HK-2 (cell line): Measurements from ENCODE around the gene PRSS53.
"Not testable (repeated sequence)": the region's sequence is repeated elsewhere in the genome, so short reads cannot be mapped to it uniquely, and the experiment has no call there.

Experiments used
- DNase-seq: peaks from one replicate; pipeline ENCODE4 v3.0.0-alpha.2; 2018; ENCODE audit not compliant: unreplicated experiment

PRSS53 gene

DNA sequence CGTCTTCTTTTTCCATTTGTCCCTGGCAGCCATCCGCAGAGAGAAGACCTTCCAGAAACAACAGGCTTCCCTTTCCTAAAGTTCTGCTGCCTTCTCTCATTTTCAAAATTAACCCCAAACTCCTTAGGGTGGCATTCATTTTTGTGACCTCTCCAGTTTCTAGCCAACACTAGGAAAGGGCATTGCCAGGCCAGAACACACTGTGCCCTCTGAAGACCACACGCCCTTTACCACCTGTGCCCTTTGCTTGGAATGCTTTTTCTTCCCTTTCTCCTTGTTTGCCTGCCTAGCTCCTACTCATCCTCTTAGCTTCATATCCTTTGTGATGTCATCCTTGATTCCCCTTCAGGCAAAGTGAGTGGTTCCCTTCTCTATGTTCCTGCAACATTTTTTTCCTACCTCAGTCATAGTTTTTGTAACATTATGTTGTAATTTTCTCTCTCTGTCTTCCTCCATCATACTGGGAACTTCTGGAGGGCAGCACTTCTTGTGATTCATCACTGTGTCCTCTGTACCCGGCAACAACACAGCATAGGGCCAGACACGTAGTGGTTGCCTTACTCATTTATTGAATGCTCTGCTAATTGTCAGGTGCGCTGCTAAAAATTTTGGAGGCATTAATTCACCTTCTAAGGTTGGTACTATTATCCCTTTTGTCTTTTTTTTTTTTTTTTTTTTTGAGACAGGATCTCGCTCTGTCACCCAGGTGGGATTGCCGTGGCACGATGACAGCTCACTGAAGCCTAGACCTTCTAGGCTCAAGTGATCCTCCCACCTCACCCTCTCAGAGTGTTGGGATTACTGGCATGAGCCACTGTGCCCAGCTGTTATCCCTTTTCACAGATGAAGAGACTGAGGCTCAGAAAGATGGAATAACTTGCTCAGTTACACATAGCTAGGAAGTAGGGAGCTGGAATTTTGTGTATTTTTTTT, 29.7 kb upstream of the PRSS53 start:
- no peak for DNase-seq

- peak; percentile 99 for DNase-seq
These were observed 28.9 kb upstream of the PRSS53 start, which contains the start of gene KAT8 for GRCh38 chr16:31117384-31118222. KAT8 (plus strand) TSS chr16:31117664; CDS start chr16:31117682, 18 bp downstream.

GRCh38 chr16:31114468-31114867, 25.7 kb upstream of the PRSS53 start:
- DNase-seq = no peak

DNA sequence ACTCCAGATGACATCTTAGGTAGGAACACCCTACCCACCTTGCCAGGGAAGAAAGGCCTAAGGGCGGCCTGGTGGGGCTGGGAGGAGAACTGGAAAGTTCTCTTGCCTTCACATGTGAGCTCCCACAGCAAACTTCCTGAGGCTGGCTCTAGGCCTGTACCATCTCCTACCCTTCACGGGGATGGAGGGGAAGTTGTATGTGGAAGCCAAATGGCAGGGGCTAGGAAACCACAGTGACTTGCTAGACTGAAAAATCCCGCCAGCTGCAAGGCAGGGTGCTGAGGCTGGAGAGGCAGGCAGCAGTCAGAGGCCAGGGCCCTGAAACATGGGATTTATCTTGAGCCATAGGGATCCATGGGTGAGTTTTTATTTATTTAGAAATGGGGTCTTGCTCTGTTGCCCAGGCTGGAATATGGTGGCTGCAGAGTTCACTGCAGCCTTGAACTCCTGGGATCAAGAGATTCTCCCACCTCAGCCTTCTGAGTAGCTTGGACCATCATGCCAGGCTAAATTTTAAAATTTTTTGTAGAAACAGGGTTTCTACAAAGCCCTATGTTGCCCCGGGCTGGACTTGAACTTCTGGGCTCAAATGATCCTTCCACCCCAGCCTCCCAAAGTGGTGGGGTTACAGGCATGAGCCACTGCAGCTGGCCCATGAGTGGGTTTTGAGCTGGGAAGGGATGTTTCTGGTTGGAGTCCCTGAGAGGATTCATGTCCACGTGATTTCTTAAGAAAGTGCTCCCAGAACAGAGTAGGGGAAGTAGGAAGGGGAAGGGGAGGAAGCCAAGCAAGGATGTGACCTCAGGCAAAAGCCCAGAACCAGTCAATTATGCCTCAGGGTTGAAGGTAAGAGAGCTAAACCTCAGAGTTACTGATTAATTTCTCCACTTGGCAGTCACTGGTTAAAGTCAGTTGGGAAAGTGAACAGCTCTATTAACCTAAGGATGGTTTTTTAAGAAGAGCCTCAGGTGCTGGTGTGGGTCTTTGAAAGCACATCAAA, 24.7 kb upstream of the PRSS53 start:
- DNase-seq = peak; percentile 71

GRCh38 chr16:31112711-31113110, 24.0 kb upstream of the PRSS53 start:
- DNase-seq = no peak

DNA sequence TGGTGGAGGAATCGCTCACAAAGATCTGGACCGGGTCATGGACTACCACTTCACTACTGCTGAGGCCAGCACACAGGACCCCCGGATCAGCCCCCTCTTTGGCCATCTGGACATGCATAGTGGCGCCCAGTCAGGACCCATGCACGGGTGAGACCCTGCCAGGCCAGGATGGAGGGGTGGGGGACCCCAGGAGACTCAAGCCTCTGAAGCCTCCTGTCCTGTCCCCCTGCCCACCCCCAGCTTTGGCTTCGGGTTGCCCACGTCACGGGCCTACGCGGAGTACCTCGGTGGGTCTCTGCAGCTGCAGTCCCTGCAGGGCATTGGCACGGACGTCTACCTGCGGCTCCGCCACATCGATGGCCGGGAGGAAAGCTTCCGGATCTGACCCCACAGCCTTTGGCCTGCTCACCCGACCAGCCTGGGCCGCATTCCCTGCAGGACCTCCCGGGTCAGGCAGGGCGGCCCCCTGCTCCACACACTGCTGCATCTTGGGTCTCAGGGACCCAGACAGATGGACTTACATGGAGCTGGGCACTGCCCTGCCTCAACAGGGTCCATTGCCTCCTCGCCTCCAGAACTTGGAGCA, 23.2 kb upstream of the PRSS53 start:
- no peak for DNase-seq

GRCh38 chr16:31110106-31111034, 21.6 kb upstream of the PRSS53 start:
- DNase-seq = no peak

DNA sequence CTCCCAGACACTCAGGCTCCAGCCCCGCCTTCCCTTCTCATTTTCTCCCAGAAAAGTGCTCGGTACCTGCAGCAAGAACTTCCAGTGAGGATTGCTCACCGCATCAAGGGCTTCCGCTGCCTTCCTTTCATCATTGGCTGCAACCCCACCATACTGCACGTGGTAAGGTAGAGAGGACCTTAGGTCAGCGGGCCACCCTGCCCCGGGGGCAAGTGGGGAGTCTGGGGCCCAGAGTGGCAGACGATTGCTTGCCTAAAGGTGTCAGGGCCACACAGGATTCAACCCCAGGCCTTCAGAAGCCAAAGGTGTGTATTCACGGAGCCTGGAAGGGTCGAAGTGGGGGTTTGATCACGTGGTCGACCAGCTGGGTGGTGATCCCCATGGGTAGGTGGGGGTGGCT, 20.9 kb upstream of the PRSS53 start:
- DNase-seq = no peak

DNA sequence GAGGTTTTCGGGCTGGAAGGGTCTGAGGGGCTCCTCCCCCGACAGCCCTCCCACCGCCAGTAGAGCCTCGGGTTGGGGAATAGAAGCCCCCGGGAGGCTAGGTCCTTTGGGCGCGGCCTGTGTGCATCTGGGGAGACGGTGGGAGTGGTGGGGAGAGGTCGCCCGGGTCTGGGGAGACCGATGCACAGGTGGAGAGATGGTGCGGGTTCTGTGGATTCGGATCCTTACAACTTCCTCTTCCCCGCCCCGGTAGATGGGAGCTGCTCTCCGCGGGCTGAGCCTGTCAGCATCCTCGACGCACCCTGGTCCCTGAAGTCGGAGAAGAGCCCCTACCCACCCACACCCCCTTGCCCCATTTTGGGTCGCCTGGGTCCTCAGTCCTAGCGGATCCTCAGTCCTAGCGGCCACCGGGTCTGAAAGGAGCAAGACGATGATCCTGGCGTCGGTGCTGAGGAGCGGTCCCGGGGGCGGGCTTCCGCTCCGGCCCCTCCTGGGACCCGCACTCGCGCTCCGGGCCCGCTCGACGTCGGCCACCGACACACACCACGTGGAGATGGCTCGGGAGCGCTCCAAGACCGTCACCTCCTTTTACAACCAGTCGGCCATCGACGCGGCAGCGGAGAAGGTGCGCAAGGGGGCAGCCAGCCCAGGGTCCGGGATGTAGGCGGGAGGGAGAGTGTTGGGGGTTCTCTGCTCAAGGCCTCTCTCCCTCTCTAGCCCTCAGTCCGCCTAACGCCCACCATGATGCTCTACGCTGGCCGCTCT, 20.2 kb upstream of the PRSS53 start:
- DNase-seq = no peak

DNA sequence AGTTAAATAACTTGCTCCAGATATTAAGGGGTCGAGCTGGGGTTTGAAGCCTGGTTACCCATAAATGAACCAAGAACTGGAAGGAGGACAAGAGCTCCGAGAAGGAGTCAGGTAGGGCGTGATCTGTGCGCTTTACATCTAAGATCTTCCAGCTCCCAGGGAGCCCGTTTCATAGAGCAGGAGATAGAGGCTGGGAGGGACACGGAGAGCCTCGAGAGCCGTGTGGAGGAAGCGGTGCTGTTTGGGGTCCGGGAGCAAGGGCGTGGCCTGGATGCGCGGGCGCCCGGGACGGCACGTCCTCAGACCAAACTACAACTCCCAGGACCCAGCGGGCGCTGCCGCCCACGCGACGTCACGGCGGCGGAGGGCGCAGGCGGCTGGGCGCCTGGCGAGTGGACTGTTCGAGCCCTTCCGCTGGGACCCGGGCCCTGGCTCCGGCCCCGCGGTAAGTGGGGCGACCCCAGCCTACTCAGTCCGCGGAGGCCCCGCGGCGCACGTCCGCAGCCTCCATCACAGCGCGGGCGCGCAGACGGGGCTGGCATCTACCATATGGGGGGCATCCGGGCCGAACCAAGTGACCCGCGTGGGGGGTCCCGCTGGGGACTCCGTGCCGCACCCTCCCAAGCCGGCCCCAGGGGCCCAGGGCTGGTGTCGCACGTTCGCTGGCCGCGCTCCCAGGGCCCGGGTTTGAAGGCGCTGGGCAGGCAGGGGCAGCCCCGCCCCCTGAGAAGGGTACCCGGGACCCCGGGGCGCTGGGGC, 19.5 kb upstream of the PRSS53 start, which contains the start of gene BCKDK:
BCKDK (plus strand) TSS at position 352 of the 759 bp plus-strand sequence. CDS start 838 bp downstream, outside the sequence.
- peak; percentile 87 for DNase-seq

- no peak for DNase-seq
These were observed 18.7 kb upstream of the PRSS53 start for GRCh38 chr16:31107465-31107867.

- DNase-seq = no peak
These were observed 18.0 kb upstream of the PRSS53 start for GRCh38 chr16:31106509-31107464.

GRCh38 chr16:31105677-31106213, 17.0 kb upstream of the PRSS53 start:
- DNase-seq = no peak

DNA sequence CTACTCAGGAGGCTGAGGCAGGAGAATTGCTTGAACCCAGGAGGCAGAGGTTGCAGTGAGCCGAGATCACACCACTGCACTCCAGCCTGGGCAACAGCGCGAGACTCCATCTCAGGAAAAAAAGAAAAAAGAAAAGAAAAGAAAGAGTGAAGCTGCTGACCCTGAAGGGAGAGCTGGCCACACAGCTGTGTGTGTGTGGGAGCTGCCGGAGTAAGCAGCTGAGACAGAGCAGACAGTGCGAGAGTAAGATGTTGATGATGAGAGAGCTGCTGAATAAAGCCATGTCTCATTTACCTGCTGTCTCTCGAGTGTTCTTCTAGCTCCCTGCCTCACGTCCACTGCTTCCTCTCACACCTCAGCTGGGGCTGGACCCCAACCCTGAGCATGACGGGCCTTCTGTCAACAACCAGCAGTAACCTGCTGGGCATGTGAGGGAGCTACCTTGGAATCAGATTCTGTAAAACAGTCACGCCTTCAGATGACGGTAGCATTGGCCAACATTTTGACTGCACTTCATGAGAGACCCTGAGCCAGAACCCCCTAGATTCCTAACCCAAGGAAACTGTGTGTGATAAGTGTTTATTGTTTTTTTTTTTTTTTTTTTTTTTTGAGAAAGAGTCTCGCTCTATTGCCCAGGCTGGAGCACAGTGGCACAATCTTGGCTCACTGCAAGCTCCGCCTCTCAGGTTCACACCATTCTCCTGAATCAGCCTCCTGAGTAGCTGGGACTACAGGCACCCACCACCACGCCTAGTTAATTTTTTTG, 12.3 kb upstream of the PRSS53 start:
- DNase-seq = not testable (repeated sequence)

DNA sequence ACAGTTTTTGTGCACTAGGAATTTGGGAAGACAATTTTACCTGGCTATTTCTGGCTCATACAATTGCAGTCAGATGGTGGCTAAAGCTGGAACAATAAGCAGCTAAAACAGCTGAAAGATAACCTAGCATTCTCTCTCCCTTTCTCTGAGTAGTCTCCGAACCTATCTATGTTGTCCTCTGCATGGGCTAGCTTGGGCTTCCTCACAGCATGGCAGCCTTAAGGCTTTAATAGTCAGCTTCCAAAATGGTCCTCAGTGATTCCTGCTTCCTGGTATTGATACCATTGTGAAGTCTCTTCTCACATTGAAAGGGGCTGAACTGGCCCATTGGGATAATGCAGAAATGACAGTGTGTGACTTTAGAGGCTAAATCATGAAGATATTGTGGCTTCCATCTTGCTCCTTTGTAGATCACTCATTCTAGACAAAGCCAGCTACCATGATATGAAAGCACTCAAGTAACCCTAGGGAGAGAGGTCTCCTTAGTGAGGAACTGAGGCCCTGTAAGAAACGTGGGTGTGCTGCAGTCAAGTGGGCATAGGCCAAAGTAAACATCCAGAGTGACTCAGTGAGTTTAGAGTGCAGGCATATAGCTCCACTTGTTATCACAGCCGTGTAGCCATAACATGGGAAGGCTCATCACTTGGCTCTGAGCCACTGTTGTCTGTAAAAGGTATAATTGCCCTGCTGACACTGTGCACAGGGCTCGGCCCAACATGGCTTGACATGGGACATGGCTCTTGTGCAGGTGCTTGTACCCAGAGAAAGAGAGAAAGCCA, 11.3 kb upstream of the PRSS53 start:
- DNase-seq = no peak
